ENCODE results near the gene SKI.

The SKI gene

GRCh38 chr1:2228157-2228594, at the start of gene SKI:
TSS of gene SKI (plus strand) at chr1:2228319. CDS start at chr1:2228767, 448 bp downstream.
- no peak for DNase-seq (ENCODE audit: low spot score)

- no peak for DNase-seq (ENCODE audit: low spot score)
These were observed 49.2 kb upstream of the SKI start for GRCh38 chr1:2178875-2179274.

- DNase-seq (ENCODE audit: low spot score) = peak; percentile 25
These were observed 48.7 kb upstream of the SKI start for GRCh38 chr1:2179283-2180013.

- no peak for DNase-seq (ENCODE audit: low spot score)
These were observed 47.5 kb upstream of the SKI start for GRCh38 chr1:2180297-2181245.

- DNase-seq (ENCODE audit: low spot score) = no peak
These were observed 46.8 kb upstream of the SKI start for GRCh38 chr1:2181271-2181670.

- no peak for DNase-seq (ENCODE audit: low spot score)
These were observed 46.4 kb upstream of the SKI start for GRCh38 chr1:2181752-2182151.

GRCh38 chr1:2182376-2182775, 45.7 kb upstream of the SKI start:
- no peak for DNase-seq (ENCODE audit: low spot score)

GRCh38 chr1:2183937-2184334, 44.2 kb upstream of the SKI start:
- DNase-seq (ENCODE audit: low spot score) = no peak

- no peak for DNase-seq (ENCODE audit: low spot score)
These were observed 43.6 kb upstream of the SKI start for GRCh38 chr1:2184531-2184930.

- no peak for DNase-seq (ENCODE audit: low spot score)
These were observed 43.2 kb upstream of the SKI start for GRCh38 chr1:2184934-2185333.

GRCh38 chr1:2185880-2186855, 42.0 kb upstream of the SKI start:
- DNase-seq (ENCODE audit: low spot score) = no peak

- no peak for DNase-seq (ENCODE audit: low spot score)
These were observed 41.2 kb upstream of the SKI start for GRCh38 chr1:2186901-2187300.

- DNase-seq (ENCODE audit: low spot score) = no peak
These were observed 40.5 kb upstream of the SKI start for GRCh38 chr1:2187619-2188018.

GRCh38 chr1:2188336-2188735, 39.8 kb upstream of the SKI start:
- DNase-seq (ENCODE audit: low spot score) = no peak

- peak; percentile 97 for DNase-seq (ENCODE audit: low spot score)
These were observed 38.4 kb upstream of the SKI start for GRCh38 chr1:2189459-2190425.

- no peak for DNase-seq (ENCODE audit: low spot score)
These were observed 37.6 kb upstream of the SKI start for GRCh38 chr1:2190491-2190976.

GRCh38 chr1:2192031-2192995, 35.8 kb upstream of the SKI start:
- peak; percentile 71 for DNase-seq (ENCODE audit: low spot score)

GRCh38 chr1:2193514-2194281, 34.4 kb upstream of the SKI start:
- DNase-seq (ENCODE audit: low spot score) = no peak
